Prostate gland (tissue), 2 donors: ENCODE results near the gene ATXN10. TPM values are rescaled to one million over a fixed set of nuclear protein-coding genes. Genes with fewer than 3 reads are reported as not detected.

ENCODE experiments used
- DNase-seq: peaks from one replicate; pipeline ENCODE4 v3.0.0-alpha.2; 2019; ENCODE audit warnings: low spot score
- H3K27ac ChIP-seq, 2 donors: fragments of 200-600 bp; sonication (generic); 2 replicates each; pipeline ENCODE4 v1.5.1; 2017 to 2019
- H3K27me3 ChIP-seq: fragments of 200-600 bp; sonication (generic); replicated peaks from 2 replicates; pipeline ENCODE4 v1.5.1; 2019; ENCODE audit not compliant: insufficient read depth
- H3K36me3 ChIP-seq, 2 donors: fragments of 200-600 bp; sonication (generic); 1 replicate in 1 of 2; 2 replicates in 1 of 2; pipeline versions ENCODE4 v1.5.1 to v1.8.1; 2017 to 2019
- H3K4me1 ChIP-seq: fragments of 200-600 bp; sonication (generic); replicated peaks from 2 replicates; pipeline ENCODE4 v1.5.1; 2019
- H3K4me3 ChIP-seq, 2 donors: fragments of 200-600 bp; sonication (generic); 2 replicates each; pipeline ENCODE4 v1.5.1; 2017 to 2019
- H3K9me3 ChIP-seq: fragments of 200-600 bp; sonication (generic); 2 replicates; pipeline ENCODE4 v1.5.1; 2017
- POLR2A ChIP-seq: fragments of 450-650 bp; IDR thresholded peaks from one replicate; pipeline ENCODE4 v1.6.1; 2016; ENCODE audit warnings: antibody characterized with exemption, mild to moderate bottlenecking
- POLR2AphosphoS5 ChIP-seq: sonication (generic); formaldehyde crosslinking; IDR thresholded peaks from one replicate; pipeline ENCODE4 v1.6.1; 2017; ENCODE audit warnings: antibody characterized with exemption
- WGBS: methylation state at CpG from one replicate; pipeline ENCODE4 v1.1.5; 2018; 5-methylcytosine and 5-hydroxymethylcytosine counted together
- intact Hi-C: fragments of 100-400 bp; cut with DNase I; formaldehyde crosslinking; loops from one replicate; pipeline ENCODE4 v1.14.2; 2022
- total RNA-seq, 2 donors: library from RNA; depleted of rRNA; stranded (reverse); fragments of >200 nt; gene quantifications; one replicate each; pipeline ENCODE4 v1.1.0, GENCODE V29; 2016
- TF ChIP-seq, protein P1 (sequence below), 4 experiments: fragments of 200-600 bp in 2 of 4; fragments of 450-650 bp in 2 of 4; sonication (generic) in 2 of 4; IDR thresholded peaks; 1 replicate in 3 of 4; 2 replicates in 1 of 4; pipeline ENCODE4 v1.5.1; 2016 to 2019; ENCODE audit warnings: antibody characterized with exemption in 4 of 4, mild to moderate bottlenecking in 2 of 4, moderate library complexity in 2 of 4

The ATXN10 gene
- total RNA-seq, 2 donors from 2014 or later = 125 to 148 TPM

DNA sequence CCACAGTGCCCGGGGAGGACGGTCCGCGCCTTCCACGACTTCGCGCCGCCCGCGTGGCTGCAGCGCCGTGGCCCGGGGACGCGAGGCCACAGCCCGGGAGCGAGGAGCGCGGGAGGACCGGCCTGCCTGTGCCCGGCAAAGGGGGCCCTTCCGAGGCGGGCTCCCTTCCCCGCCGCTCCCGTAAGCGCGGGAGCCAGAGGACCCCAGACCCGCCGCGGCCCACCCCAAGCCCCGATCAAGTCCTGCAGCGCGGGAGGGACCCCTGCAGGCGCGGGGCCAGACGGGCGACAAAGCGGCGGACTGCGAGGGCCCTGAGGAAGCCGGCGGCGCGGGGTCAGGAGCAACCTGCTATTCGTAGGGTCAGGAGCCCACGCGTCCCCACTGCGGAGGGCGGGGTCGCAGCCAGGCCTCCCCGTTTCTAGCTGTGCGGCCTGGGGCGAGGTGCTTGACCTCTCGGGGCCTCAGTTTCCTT is 195.0 kb downstream of the ATXN10 start:
- peaks cover 11% of the 10 kb centered on the region for H3K4me1 ChIP-seq
- no peaks in the 10 kb centered on the region for H3K36me3 ChIP-seq
- H3K4me3 ChIP-seq = peak overlapping the region; percentile 0 to 16
- intact Hi-C loops = loop anchor here (2.0 to 5.0 kb wide), 2 partner anchors 222 to 289 kb away; no protein-coding TSS in a partner anchor
- no peak for DNase-seq
- H3K9me3 ChIP-seq = no peaks in the 10 kb centered on the region
- H3K27ac ChIP-seq = no peak overlapping the region
- 2% methylated on average over 13 of the region's 55 CpGs for WGBS
- H3K27me3 ChIP-seq = peaks cover 6% of the 10 kb centered on the region
- TF ChIP-seq POLR2A = peak; percentile 17
- TF ChIP-seq POLR2AphosphoS5 = no peak

DNA sequence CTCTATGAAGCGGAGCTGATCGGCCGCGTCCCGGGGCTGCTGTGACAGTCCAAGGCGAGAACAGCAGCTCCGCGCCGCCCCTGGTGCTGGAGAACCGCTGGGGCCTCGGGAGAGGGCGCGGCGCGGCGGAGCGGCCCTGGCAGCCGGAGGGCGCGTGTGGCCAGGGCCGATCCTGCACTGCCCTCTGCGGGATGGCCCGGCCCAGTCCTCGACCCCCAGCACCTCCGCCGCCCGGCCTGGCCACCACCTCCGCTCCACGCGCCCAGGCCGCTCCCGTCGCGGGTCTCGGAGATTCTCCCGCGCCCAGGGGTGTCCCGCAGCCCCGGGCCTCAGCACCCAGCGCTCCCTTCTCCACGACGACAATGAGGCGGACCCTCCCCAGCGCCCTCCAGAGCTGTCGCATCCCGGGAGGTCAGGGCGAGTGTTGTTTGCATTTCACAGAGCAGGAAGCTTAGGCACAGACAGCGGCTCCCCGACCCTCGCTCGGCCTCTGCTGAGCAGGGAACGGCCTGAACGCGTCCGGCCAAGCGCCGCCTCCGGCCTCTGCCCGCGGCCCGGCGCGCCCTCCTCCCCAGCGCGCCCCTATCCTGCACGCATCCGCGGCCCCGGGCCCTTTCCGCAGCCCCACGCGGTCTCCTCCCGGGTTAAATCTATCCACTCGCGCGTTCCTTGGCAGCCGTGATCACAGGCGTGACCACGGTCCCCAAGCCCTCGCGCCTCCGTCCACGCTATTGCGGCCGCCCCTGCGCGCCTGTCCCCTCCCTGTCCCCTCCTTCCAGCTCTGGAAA is 195.7 kb downstream of the ATXN10 start:
- H3K27ac ChIP-seq = no peak overlapping the region
- intact Hi-C loops = loop anchor here (2.0 to 5.0 kb wide), 2 partner anchors 223 to 290 kb away; no protein-coding TSS in a partner anchor
- TF ChIP-seq POLR2A (no peak), POLR2AphosphoS5 (no peak)
- TF ChIP-seq, protein P1, sequence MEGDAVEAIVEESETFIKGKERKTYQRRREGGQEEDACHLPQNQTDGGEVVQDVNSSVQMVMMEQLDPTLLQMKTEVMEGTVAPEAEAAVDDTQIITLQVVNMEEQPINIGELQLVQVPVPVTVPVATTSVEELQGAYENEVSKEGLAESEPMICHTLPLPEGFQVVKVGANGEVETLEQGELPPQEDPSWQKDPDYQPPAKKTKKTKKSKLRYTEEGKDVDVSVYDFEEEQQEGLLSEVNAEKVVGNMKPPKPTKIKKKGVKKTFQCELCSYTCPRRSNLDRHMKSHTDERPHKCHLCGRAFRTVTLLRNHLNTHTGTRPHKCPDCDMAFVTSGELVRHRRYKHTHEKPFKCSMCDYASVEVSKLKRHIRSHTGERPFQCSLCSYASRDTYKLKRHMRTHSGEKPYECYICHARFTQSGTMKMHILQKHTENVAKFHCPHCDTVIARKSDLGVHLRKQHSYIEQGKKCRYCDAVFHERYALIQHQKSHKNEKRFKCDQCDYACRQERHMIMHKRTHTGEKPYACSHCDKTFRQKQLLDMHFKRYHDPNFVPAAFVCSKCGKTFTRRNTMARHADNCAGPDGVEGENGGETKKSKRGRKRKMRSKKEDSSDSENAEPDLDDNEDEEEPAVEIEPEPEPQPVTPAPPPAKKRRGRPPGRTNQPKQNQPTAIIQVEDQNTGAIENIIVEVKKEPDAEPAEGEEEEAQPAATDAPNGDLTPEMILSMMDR (IDR thresholded peaks at IDR 0.05) = peak in 3 of 4 experiments; percentile 36 to 66 (median 58)
- no peaks in the 10 kb centered on the region for H3K9me3 ChIP-seq
- peaks cover 11% of the 10 kb centered on the region for H3K4me1 ChIP-seq
- H3K27me3 ChIP-seq = peaks cover 6% of the 10 kb centered on the region
- H3K4me3 ChIP-seq = peak overlapping the region; percentile 0 to 16
- no peak for DNase-seq
- H3K36me3 ChIP-seq = no peaks in the 10 kb centered on the region
- WGBS = 3% methylated on average over 53 of the region's 87 CpGs

DNA sequence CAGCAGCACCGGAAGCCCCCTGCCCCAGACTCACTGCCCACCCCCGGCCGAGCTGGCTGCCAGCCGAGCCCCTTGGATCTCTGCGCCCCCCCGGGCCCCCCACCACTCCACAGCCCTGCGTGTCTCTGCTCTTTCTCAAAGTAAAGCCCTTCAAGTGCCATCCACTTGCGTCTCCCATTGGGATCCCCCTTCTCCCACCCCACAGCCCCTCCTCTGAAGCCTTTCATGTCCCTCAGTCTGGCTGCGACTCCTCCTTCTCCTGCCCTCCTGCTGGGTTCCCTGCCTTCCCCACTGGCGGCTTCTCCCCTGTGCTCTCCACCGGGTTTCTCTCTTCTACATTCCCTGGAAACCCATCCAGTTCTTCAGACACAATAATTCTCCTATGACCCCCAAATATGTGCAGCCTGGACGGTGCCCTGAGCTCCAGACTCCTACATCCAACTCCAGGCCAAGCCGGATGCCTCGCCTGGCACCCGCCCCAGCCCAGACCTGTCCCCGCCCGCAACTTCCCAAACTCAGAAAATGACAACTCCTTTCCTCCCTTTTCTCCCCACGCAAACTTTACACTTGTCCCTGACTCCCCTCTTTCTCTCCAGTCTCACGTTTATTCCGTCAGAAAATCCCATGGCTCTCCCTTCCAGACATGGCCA is 196.4 kb downstream of the ATXN10 start:
- no peaks in the 10 kb centered on the region for H3K9me3 ChIP-seq
- intact Hi-C loops = loop anchor here (2.0 to 5.0 kb wide), 2 partner anchors 223 to 291 kb away; no protein-coding TSS in a partner anchor
- no peak overlapping the region for H3K4me3 ChIP-seq
- H3K36me3 ChIP-seq = no peaks in the 10 kb centered on the region
- H3K4me1 ChIP-seq = peaks cover 11% of the 10 kb centered on the region
- H3K27ac ChIP-seq = no peak overlapping the region
- H3K27me3 ChIP-seq = peaks cover 6% of the 10 kb centered on the region
- 56% methylated on average over 18 of the region's 20 CpGs for WGBS
- TF ChIP-seq, protein P1 (IDR thresholded peaks at IDR 0.05) = no peak
- TF ChIP-seq POLR2A = no peak
- TF ChIP-seq POLR2AphosphoS5 = no peak
- no peak for DNase-seq

DNA sequence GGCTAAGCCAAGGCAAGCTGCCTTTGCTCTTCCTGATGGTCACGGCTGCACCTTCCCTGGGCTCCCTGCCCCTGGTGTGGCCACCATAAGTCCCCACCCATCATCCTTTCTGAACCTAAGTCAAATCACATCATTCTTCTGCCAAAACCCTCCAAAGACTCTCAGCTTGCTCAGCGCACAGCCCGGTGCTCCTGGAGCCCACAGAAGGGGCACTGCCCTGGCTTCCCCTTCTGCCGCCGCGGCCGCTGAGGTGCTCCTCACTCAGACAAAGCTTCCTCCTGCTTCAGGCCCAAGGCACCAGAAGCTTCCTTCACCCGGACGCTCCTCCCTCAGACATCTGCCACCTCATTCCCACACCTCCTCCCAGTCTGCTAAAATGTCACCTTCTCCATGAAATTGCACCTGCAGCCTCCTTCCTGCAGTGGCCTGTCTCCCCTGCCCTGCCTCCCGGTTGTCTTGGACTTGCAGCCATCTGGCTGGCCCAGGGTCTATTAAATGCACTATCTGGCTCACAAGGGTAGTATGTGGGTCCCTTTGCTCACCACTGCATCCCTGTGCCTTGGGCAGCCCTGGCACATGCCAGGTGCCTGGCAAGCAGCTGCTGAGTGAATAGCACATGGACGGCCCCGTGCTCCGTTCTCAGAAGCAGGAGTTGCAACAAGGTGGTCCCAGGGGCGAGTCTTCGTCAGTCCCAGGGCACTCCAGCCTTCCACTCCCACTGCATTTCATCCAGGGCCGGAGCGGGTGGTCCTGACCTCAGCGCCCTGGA is 197.1 kb downstream of the ATXN10 start:
- intact Hi-C loops = loop anchor here (5.0 kb wide), 1 partner anchor 291 kb away; no protein-coding TSS in a partner anchor
- 82% methylated on average over 18 of the region's 18 CpGs for WGBS

More for the DNA sequence above, 197.1 kb downstream of the ATXN10 start:
- Histone ChIP-seq H3K4me1 (peaks cover 11% of the 10 kb centered on the region), H3K9me3 (no peaks in the 10 kb centered on the region), H3K4me3 (no peak overlapping the region), H3K27ac (no peak overlapping the region), H3K27me3 (peaks cover 6% of the 10 kb centered on the region), H3K36me3 (no peaks in the 10 kb centered on the region)
- no peak for DNase-seq
- TF ChIP-seq POLR2A = no peak
- TF ChIP-seq, protein P1 (IDR thresholded peaks at IDR 0.05) = no peak
- no peak for TF ChIP-seq POLR2AphosphoS5
